WTC11 (cell line): Measurements from ENCODE around the gene PLRG1. TPM values are rescaled to one million over a fixed set of nuclear protein-coding genes. Genes with fewer than 3 reads are reported as not detected.

Experiments used
- ATAC-seq: fragments of 200-7000 bp; cut with Tn5 transposase; 2 replicates; pipeline ENCODE4 v1.10.0; 2021; ENCODE audit warnings: mild to moderate bottlenecking, moderate library complexity
- CTCF ChIA-PET: fragments of 300-600 bp; sonication (Branson Sonifier 250); formaldehyde crosslinking; loops from one replicate; lab custom pipeline; 2021; ENCODE audit warnings: antibody characterized with exemption; lab: Charles Lee
- POLR2A ChIA-PET: fragments of 350-600 bp; sonication (Branson Sonifier 250); formaldehyde crosslinking; loops from one replicate; lab custom pipeline; 2021; ENCODE audit warnings: antibody characterized with exemption; lab: Charles Lee
- DNase-seq: peaks from one replicate; pipeline ENCODE4 v3.0.0; 2021; ENCODE audit warnings: low spot score
- H3K27ac Mint-ChIP-seq: 2 replicates; pipeline ENCODE4 v1.8.0; 2021; ENCODE audit warnings: mixed read lengths
- H3K27me3 Mint-ChIP-seq: 2 replicates; pipeline ENCODE4 v1.8.0; 2021; ENCODE audit warnings: low read depth, mild to moderate bottlenecking, moderate library complexity, mixed read lengths
- H3K36me3 Mint-ChIP-seq: 2 replicates; pipeline ENCODE4 v1.8.0; 2021; ENCODE audit warnings: mixed read lengths
- H3K4me1 Mint-ChIP-seq: 2 replicates; pipeline ENCODE4 v1.8.0; 2022; ENCODE audit warnings: mixed read lengths
- H3K4me3 Mint-ChIP-seq: 2 replicates; pipeline ENCODE4 v1.8.0; 2021; ENCODE audit warnings: mild to moderate bottlenecking, moderate library complexity, mixed read lengths
- H3K9me3 Mint-ChIP-seq: 2 replicates; pipeline ENCODE4 v1.8.0; 2021; ENCODE audit warnings: mixed read lengths
- ATF1 ChIP-seq: sonication (generic); formaldehyde crosslinking; IDR thresholded peaks from 2 replicates; pipeline ENCODE4 v1.8.1; 2023; ENCODE audit warnings: mild to moderate bottlenecking, moderate library complexity, missing genetic modification reagents
- ATF3 ChIP-seq: sonication (generic); formaldehyde crosslinking; conservative IDR thresholded peaks from 2 replicates; pipeline ENCODE4 v1.8.1; 2022; ENCODE audit warnings: mild to moderate bottlenecking, missing genetic modification reagents
- CBFB ChIP-seq: sonication (generic); formaldehyde crosslinking; IDR thresholded peaks from 2 replicates; pipeline ENCODE4 v1.8.1; 2022; ENCODE audit warnings: mild to moderate bottlenecking, low read depth, missing genetic modification reagents
- HMGA2 ChIP-seq: fragments of 250-450 bp; sonication (Bioruptor Pico); IDR thresholded peaks from 2 replicates; pipeline ENCODE4 v1.4.0; 2021; ENCODE audit warnings: mild to moderate bottlenecking, moderate library complexity
- IRF1 ChIP-seq: sonication (generic); formaldehyde crosslinking; IDR thresholded peaks from 2 replicates; pipeline ENCODE4 v1.8.0; 2023; ENCODE audit warnings: missing genetic modification reagents
- IRF2 ChIP-seq: sonication (generic); formaldehyde crosslinking; IDR thresholded peaks from 2 replicates; pipeline ENCODE4 v1.8.0; 2022; ENCODE audit warnings: low read depth, missing genetic modification reagents, borderline replicate concordance
- JAZF1 ChIP-seq: fragments of 250-450 bp; sonication (Bioruptor Pico); IDR thresholded peaks from 2 replicates; pipeline ENCODE4 v1.9.0; 2021; ENCODE audit warnings: moderate library complexity, mild to moderate bottlenecking, inconsistent platforms
- NR1H2 ChIP-seq: sonication (generic); formaldehyde crosslinking; IDR thresholded peaks from 2 replicates; pipeline ENCODE4 v1.9.0; 2021; ENCODE audit warnings: mild to moderate bottlenecking, moderate library complexity, missing genetic modification reagents
- SMAD3 ChIP-seq: sonication (generic); formaldehyde crosslinking; IDR thresholded peaks from 2 replicates; pipeline ENCODE4 v1.8.0; 2022; ENCODE audit warnings: missing genetic modification reagents, mild to moderate bottlenecking, borderline replicate concordance
- SP1 ChIP-seq: sonication (generic); formaldehyde crosslinking; conservative IDR thresholded peaks from 2 replicates; pipeline ENCODE4 v1.8.1; 2022; ENCODE audit warnings: missing genetic modification reagents
- TCF7 ChIP-seq: sonication (generic); formaldehyde crosslinking; IDR thresholded peaks from 2 replicates; pipeline ENCODE4 v1.8.0; 2022; ENCODE audit warnings: mild to moderate bottlenecking, low read depth, missing genetic modification reagents, moderate library complexity
- TP53 ChIP-seq: sonication (generic); formaldehyde crosslinking; IDR thresholded peaks from 2 replicates; pipeline ENCODE4 v1.8.1; 2023; ENCODE audit warnings: mild to moderate bottlenecking, missing genetic modification reagents
- ZBTB21 ChIP-seq: sonication (generic); formaldehyde crosslinking; IDR thresholded peaks from 2 replicates; pipeline ENCODE4 v1.8.1; 2023; ENCODE audit warnings: mild to moderate bottlenecking, missing genetic modification reagents, borderline replicate concordance
- ZNF138 ChIP-seq: sonication (generic); formaldehyde crosslinking; conservative IDR thresholded peaks from 2 replicates; pipeline ENCODE4 v1.8.1; 2022; ENCODE audit warnings: mild to moderate bottlenecking, moderate library complexity, missing genetic modification reagents
- ZNF263 ChIP-seq: sonication (generic); formaldehyde crosslinking; IDR thresholded peaks from 2 replicates; pipeline ENCODE4 v1.8.1; 2022; ENCODE audit warnings: low read depth, mild to moderate bottlenecking, moderate library complexity, missing genetic modification reagents
- ZNF317 ChIP-seq: sonication (generic); formaldehyde crosslinking; IDR thresholded peaks from 2 replicates; pipeline ENCODE4 v1.8.1; 2023; ENCODE audit warnings: low read depth, mild to moderate bottlenecking, moderate library complexity, missing genetic modification reagents, borderline replicate concordance
- ZNF396 ChIP-seq: fragments of 250-450 bp; sonication (Bioruptor Pico); IDR thresholded peaks from 2 replicates; pipeline ENCODE4 v1.8.0; 2021; ENCODE audit warnings: mild to moderate bottlenecking, moderate library complexity, borderline replicate concordance
- ZNF416 ChIP-seq: fragments of 250-450 bp; sonication (Bioruptor Pico); IDR thresholded peaks from 2 replicates; pipeline ENCODE4 v1.9.0; 2021; ENCODE audit warnings: mild to moderate bottlenecking, inconsistent platforms
- ZNF512 ChIP-seq: sonication (generic); formaldehyde crosslinking; IDR thresholded peaks from 2 replicates; pipeline ENCODE4 v1.8.1; 2022; ENCODE audit warnings: missing genetic modification reagents, borderline replicate concordance
- total RNA-seq: library from RNA; stranded (reverse); gene quantifications from 3 replicates; pipeline ENCODE4 v1.2.3, GENCODE V29; 2021
- TF ChIP-seq, protein P1 (sequence below): sonication (generic); formaldehyde crosslinking; IDR thresholded peaks from 2 replicates; pipeline ENCODE4 v1.8.1; 2023; ENCODE audit warnings: mild to moderate bottlenecking, missing genetic modification reagents
- TF ChIP-seq, protein P2 (sequence below): sonication (generic); formaldehyde crosslinking; IDR thresholded peaks from 2 replicates; pipeline ENCODE4 v1.8.0; 2022; ENCODE audit warnings: mild to moderate bottlenecking, missing genetic modification reagents
- TF ChIP-seq, protein P3 (sequence below): sonication (generic); formaldehyde crosslinking; IDR thresholded peaks from 2 replicates; pipeline ENCODE4 v1.8.1; 2023; ENCODE audit warnings: mild to moderate bottlenecking, missing genetic modification reagents, moderate library complexity

Gene PLRG1
- total RNA-seq, 1 experiment from 2014 or later = 84.8 TPM

DNA sequence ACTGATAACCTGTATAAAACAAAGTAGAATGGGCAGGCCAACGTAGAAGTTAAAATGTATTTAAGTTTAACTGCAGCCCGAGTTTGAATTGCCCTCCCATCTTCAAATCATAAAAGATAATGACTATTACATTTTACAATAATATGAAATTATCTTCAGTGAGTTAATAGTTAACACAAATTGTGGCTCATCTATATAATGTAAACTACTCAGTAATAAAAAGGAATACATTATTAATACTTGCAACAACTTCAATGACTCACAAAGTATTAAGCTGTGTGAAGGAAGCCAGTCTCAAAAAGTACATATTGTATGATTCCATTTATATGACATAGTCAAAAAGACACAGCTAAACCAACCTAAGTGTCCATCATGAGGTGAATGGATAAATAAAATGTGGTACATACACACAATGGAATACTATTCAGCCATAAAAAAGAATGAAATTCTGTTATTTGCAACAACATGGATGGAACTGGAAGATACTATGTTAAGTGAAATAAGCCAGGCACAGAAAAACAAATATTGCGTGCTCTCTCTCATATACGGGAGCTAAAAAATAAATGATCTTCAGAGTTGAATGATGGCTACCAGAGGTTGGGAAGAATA, 7.8 kb downstream of the PLRG1 start:
- no peak overlapping the region for H3K4me3 Mint-ChIP-seq
- no peak for ATAC-seq
- H3K9me3 Mint-ChIP-seq = no peaks in the 10 kb centered on the region
- ChIA-PET CTCF (no interaction called here), POLR2A (no interaction called here)
- H3K4me1 Mint-ChIP-seq = no peaks in the 10 kb centered on the region
- TF ChIP-seq JAZF1 = no peak
- TF ChIP-seq IRF2 = no peak
- TF ChIP-seq, protein P1, sequence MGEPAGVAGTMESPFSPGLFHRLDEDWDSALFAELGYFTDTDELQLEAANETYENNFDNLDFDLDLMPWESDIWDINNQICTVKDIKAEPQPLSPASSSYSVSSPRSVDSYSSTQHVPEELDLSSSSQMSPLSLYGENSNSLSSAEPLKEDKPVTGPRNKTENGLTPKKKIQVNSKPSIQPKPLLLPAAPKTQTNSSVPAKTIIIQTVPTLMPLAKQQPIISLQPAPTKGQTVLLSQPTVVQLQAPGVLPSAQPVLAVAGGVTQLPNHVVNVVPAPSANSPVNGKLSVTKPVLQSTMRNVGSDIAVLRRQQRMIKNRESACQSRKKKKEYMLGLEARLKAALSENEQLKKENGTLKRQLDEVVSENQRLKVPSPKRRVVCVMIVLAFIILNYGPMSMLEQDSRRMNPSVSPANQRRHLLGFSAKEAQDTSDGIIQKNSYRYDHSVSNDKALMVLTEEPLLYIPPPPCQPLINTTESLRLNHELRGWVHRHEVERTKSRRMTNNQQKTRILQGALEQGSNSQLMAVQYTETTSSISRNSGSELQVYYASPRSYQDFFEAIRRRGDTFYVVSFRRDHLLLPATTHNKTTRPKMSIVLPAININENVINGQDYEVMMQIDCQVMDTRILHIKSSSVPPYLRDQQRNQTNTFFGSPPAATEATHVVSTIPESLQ (CRISPR knock-in tag) = no peak
- TF ChIP-seq ZNF263 = no peak
- no peak for TF ChIP-seq TCF7 (CRISPR knock-in tag)
- no peak for TF ChIP-seq SMAD3 (CRISPR knock-in tag)
- H3K27me3 Mint-ChIP-seq = no peaks in the 10 kb centered on the region
- no peak for DNase-seq
- H3K36me3 Mint-ChIP-seq = peaks cover 72% of the 10 kb centered on the region
- no peak overlapping the region for H3K27ac Mint-ChIP-seq

DNA sequence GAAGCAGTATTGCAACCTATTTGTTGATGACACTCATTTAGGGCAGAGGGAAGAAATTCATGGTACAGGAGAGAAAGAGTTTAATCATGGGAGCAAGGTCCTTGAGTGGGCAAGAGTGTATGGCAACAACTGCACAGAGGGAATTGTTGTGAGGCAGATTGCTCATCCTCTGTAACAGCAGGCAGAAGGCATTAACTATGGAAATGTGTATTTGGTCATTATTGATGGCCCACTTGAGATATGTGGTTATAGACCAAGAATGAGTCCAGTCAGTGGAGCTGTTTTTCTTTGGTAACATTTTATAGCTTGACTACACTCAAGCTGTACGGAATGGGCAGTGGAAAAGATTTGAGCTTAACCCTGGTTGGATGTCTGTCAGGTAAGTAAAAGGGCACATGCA, 15.9 kb downstream of the PLRG1 start:
- no peaks in the 10 kb centered on the region for H3K9me3 Mint-ChIP-seq
- peaks cover 17% of the 10 kb centered on the region for H3K36me3 Mint-ChIP-seq
- ATAC-seq (no peak), DNase-seq (no peak)
- H3K27me3 Mint-ChIP-seq = no peaks in the 10 kb centered on the region
- H3K27ac Mint-ChIP-seq = no peak overlapping the region
- ChIA-PET POLR2A (no interaction called here), CTCF (interaction anchor here (0.9 kb wide), 1 partner anchor 25 kb away, joined by 3 read pairs; no protein-coding TSS in a partner anchor)
- H3K4me1 Mint-ChIP-seq = no peaks in the 10 kb centered on the region
- no peak overlapping the region for H3K4me3 Mint-ChIP-seq
- TF ChIP-seq, protein P2, sequence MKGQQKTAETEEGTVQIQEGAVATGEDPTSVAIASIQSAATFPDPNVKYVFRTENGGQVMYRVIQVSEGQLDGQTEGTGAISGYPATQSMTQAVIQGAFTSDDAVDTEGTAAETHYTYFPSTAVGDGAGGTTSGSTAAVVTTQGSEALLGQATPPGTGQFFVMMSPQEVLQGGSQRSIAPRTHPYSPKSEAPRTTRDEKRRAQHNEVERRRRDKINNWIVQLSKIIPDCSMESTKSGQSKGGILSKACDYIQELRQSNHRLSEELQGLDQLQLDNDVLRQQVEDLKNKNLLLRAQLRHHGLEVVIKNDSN = no peak
- TF ChIP-seq ZNF138 (CRISPR knock-in tag) (no peak), HMGA2 (CRISPR knock-in tag) (no peak), ZNF512 (no peak), SP1 (CRISPR knock-in tag) (no peak), NR1H2 (no peak), IRF1 (CRISPR knock-in tag) (no peak), TP53 (CRISPR knock-in tag) (no peak), ZNF416 (CRISPR knock-in tag) (no peak), ZNF396 (no peak), ZNF317 (CRISPR knock-in tag) (no peak), CBFB (no peak), ATF1 (CRISPR knock-in tag) (no peak), ATF3 (CRISPR knock-in tag) (no peak), ZBTB21 (no peak), ZNF263 (no peak)
- TF ChIP-seq, protein P3, sequence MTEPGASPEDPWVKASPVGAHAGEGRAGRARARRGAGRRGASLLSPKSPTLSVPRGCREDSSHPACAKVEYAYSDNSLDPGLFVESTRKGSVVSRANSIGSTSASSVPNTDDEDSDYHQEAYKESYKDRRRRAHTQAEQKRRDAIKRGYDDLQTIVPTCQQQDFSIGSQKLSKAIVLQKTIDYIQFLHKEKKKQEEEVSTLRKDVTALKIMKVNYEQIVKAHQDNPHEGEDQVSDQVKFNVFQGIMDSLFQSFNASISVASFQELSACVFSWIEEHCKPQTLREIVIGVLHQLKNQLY (CRISPR knock-in tag) = no peak
